OCI-LY7 (cell line): ENCODE measurements around the gene RNASEL.

ENCODE experiments used
- CTCF ChIP-seq: fragments of 200-600 bp; sonication (generic); conservative IDR thresholded peaks from 2 replicates; pipeline ENCODE4 v1.5.1; 2014; ENCODE audit warnings: mild to moderate bottlenecking, antibody characterized with exemption, low read length, moderate library complexity, mixed read lengths
- EZH2phosphoT487 ChIP-seq: fragments of 200-600 bp; sonication (generic); IDR thresholded peaks from 2 replicates; pipeline ENCODE4 v1.6.1; 2018; ENCODE audit warnings: low read depth, borderline replicate concordance, mild to moderate bottlenecking, mixed run types, antibody characterized with exemption, low read length, moderate library complexity, mixed read lengths

- no peak for TF ChIP-seq CTCF
- TF ChIP-seq EZH2phosphoT487, result no peak
These were observed 22.7 kb upstream of the RNASEL start for GRCh38 chr1:182611787-182612186.
